Posterior cingulate gyrus (tissue), 11 donors: ENCODE measurements around the gene DACH2.

Experiments
- DNase-seq, 10 donors: peaks; one replicate each; pipeline versions ENCODE4 v3.0.0 to v3.0.0-alpha.2; 2020 to 2021; ENCODE audit warnings: mixed read lengths in 3 of 10
- intact Hi-C: fragments of 100-400 bp; cut with DNase I; formaldehyde crosslinking; loops from one replicate; pipeline ENCODE4 v1.15.1; 2023

Gene DACH2

GRCh38 chrX:86714441-86714840 is 566.2 kb downstream of the DACH2 start:
- DNase-seq = peak in 2 of 10 donors; percentile 3 to 5
- intact Hi-C loops = no loop called here

GRCh38 chrX:86724277-86724676 is 576.0 kb downstream of the DACH2 start:
- intact Hi-C loops = no loop called here
- DNase-seq = no peak

- intact Hi-C loops = no loop called here
- no peak for DNase-seq
Observed at GRCh38 chrX:86747091-86747490, 598.8 kb downstream of the DACH2 start.

- intact Hi-C loops = no loop called here
- DNase-seq = no peak
Observed at GRCh38 chrX:86805241-86805640, 657.0 kb downstream of the DACH2 start.

GRCh38 chrX:86806786-86807185 is 658.5 kb downstream of the DACH2 start:
- DNase-seq = no peak
- intact Hi-C loops = no loop called here

- no peak for DNase-seq
Observed at GRCh38 chrX:86809651-86810050, 661.4 kb downstream of the DACH2 start.

GRCh38 chrX:86829786-86830185 is 681.5 kb downstream of the DACH2 start:
- no peak for DNase-seq
- intact Hi-C loops = no loop called here

More at GRCh38 chrX:86809651-86810050, 661.4 kb downstream of the DACH2 start:
- intact Hi-C loops = no loop called here

- no peak for DNase-seq
- intact Hi-C loops = no loop called here
Observed at GRCh38 chrX:86830685-86831084, 682.4 kb downstream of the DACH2 start.

- no peak for DNase-seq
- intact Hi-C loops = no loop called here
Observed at GRCh38 chrX:86845101-86845500, 696.9 kb downstream of the DACH2 start.
